Parathyroid adenoma (tissue), 2 donors: Measurements from ENCODE around the gene TYMP.
A peak's percentile ranks its signal among the peaks of the same experiment; 100 is the strongest.

Experiments
- H2AFZ ChIP-seq: fragments of 300-600 bp; sonication (generic); one replicate; pipeline ENCODE4 v1.7.0; 2017; ENCODE audit warnings: antibody characterized with exemption, mild to moderate bottlenecking
- H3K27ac ChIP-seq: fragments of 300-600 bp; sonication (generic); one replicate; pipeline ENCODE4 v1.7.0; 2017
- H3K27me3 ChIP-seq: fragments of 300-600 bp; sonication (generic); one replicate; pipeline ENCODE4 v1.7.0; 2017; ENCODE audit warnings: low read length; ENCODE audit not compliant: control insufficient read depth, insufficient read depth
- H3K36me3 ChIP-seq: fragments of 300-600 bp; sonication (generic); one replicate; pipeline ENCODE4 v1.7.0; 2017; ENCODE audit warnings: low read length; ENCODE audit not compliant: control insufficient read depth, insufficient read depth
- H3K4me1 ChIP-seq: fragments of 300-600 bp; sonication (generic); one replicate; pipeline ENCODE4 v1.7.0; 2017; ENCODE audit warnings: control low read depth
- H3K4me2 ChIP-seq: fragments of 300-600 bp; sonication (generic); one replicate; pipeline ENCODE4 v1.7.0; 2017; ENCODE audit warnings: low read length
- H3K4me3 ChIP-seq: fragments of 300-600 bp; sonication (generic); one replicate; pipeline ENCODE4 v1.7.0; 2017; ENCODE audit warnings: low read depth, low read length
- H3K79me2 ChIP-seq: fragments of 300-600 bp; sonication (generic); one replicate; pipeline ENCODE4 v1.7.0; 2017; ENCODE audit warnings: control low read depth
- H3K9ac ChIP-seq: fragments of 300-600 bp; sonication (generic); one replicate; pipeline ENCODE4 v1.7.0; 2017; ENCODE audit warnings: mild to moderate bottlenecking
- H3K9me3 ChIP-seq: fragments of 300-600 bp; sonication (generic); one replicate; pipeline ENCODE4 v1.7.0; 2017; ENCODE audit warnings: low read length; ENCODE audit not compliant: control insufficient read depth
- CTCF ChIP-seq: fragments of 300-600 bp; sonication (generic); IDR thresholded peaks from one replicate; pipeline ENCODE4 v1.7.0; 2017; ENCODE audit warnings: antibody characterized with exemption, mild to moderate bottlenecking
- donor health status: primary hyperparathyroidism.

TYMP gene

GRCh38 chr22:50529897-50530579 lies at the start of gene TYMP:
TSS of gene TYMP (minus strand) at chr22:50530012. CDS start at chr22:50529709, 303 bp downstream.
- H2AFZ ChIP-seq, result peak within 1 kb of the TSS; percentile 76
- peaks cover 9% of the 10 kb centered on the region for H3K4me1 ChIP-seq
- H3K4me3 ChIP-seq, result peak within 1 kb of the TSS; percentile 95
- no peaks in the 10 kb centered on the region for H3K36me3 ChIP-seq
- peak within 1 kb of the TSS; percentile 88 for H3K27ac ChIP-seq
- H3K27me3 ChIP-seq, result no peaks in the 10 kb centered on the region
- H3K9me3 ChIP-seq, result no peaks in the 10 kb centered on the region
- H3K4me2 ChIP-seq, result peak within 1 kb of the TSS; percentile 99
- no peaks in the 10 kb centered on the region for H3K79me2 ChIP-seq
- peak within 1 kb of the TSS; percentile 19 for H3K9ac ChIP-seq
- TF ChIP-seq CTCF, result no peak

- H3K36me3 ChIP-seq, result no peaks in the 10 kb centered on the region
- H3K4me1 ChIP-seq, result peaks cover 3% of the 10 kb centered on the region
- no peak overlapping the region for H3K9ac ChIP-seq
- H3K9me3 ChIP-seq, result no peaks in the 10 kb centered on the region
- no peak overlapping the region for H2AFZ ChIP-seq
- H3K4me3 ChIP-seq, result peak overlapping the region; percentile 11
- H3K27ac ChIP-seq, result peak overlapping the region; percentile 88
- peak overlapping the region; percentile 50 for H3K4me2 ChIP-seq
- no peaks in the 10 kb centered on the region for H3K79me2 ChIP-seq
- no peaks in the 10 kb centered on the region for H3K27me3 ChIP-seq
- peak; percentile 0 for TF ChIP-seq CTCF
Observed at GRCh38 chr22:50578776-50579310, 49.0 kb upstream of the TYMP start.

GRCh38 chr22:50577987-50578775 lies 48.4 kb upstream of the TYMP start, which contains the start of gene CPT1B:
TSS of gene CPT1B (minus strand) at chr22:50578427. CDS start at chr22:50577915, 512 bp downstream.
- Histone ChIP-seq H3K27ac (peak within 1 kb of the TSS; percentile 88), H3K9ac (peak within 1 kb of the TSS; percentile 29)

GRCh38 chr22:50577697-50577986 lies 47.8 kb upstream of the TYMP start:
- Histone ChIP-seq H3K9me3 (no peaks in the 10 kb centered on the region), H3K36me3 (no peaks in the 10 kb centered on the region)

More at GRCh38 chr22:50577987-50578775, 48.4 kb upstream of the TYMP start, which contains the start of gene CPT1B:
- TF ChIP-seq CTCF, result peak; percentile 8
- H3K4me1 ChIP-seq, result no peaks in the 10 kb centered on the region
- H2AFZ ChIP-seq, result peak within 1 kb of the TSS; percentile 38
- no peaks in the 10 kb centered on the region for H3K27me3 ChIP-seq
- no peaks in the 10 kb centered on the region for H3K9me3 ChIP-seq
- no peaks in the 10 kb centered on the region for H3K79me2 ChIP-seq
- H3K4me3 ChIP-seq, result peak within 1 kb of the TSS; percentile 11
- H3K4me2 ChIP-seq, result peak within 1 kb of the TSS; percentile 50
- H3K36me3 ChIP-seq, result no peaks in the 10 kb centered on the region

More at GRCh38 chr22:50577697-50577986, 47.8 kb upstream of the TYMP start:
- no peak overlapping the region for H3K4me3 ChIP-seq
- H3K79me2 ChIP-seq, result no peaks in the 10 kb centered on the region
- no peaks in the 10 kb centered on the region for H3K4me1 ChIP-seq
- H2AFZ ChIP-seq, result no peak overlapping the region
- no peaks in the 10 kb centered on the region for H3K27me3 ChIP-seq
- peak overlapping the region; percentile 88 for H3K27ac ChIP-seq
- TF ChIP-seq CTCF, result no peak
- H3K4me2 ChIP-seq, result no peak overlapping the region
- no peak overlapping the region for H3K9ac ChIP-seq
